ENCODE results near the gene ATG10. TPM values are rescaled to one million over a fixed set of nuclear protein-coding genes. Genes with fewer than 3 reads are reported as not detected.

Gene ATG10
- total RNA-seq, 1 experiment from 2014 or later = 7.6 TPM

- Histone ChIP-seq H3K23ac (ENCODE audit: insufficient read length, low read depth, low read length) (no peak overlapping the region), H2AK5ac (ENCODE audit: insufficient read length, low read length) (no peak overlapping the region), H3K4ac (ENCODE audit: low read depth, low read length) (no peak overlapping the region), H3K9me3 (ENCODE audit: control insufficient read depth, low read depth, low read length) (no peaks in the 10 kb centered on the region), H2BK20ac (ENCODE audit: low read depth, low read length, poor library complexity, severe bottlenecking) (no peak overlapping the region), H4K8ac (replicated peaks; ENCODE audit: insufficient read length, low read depth, low read length) (no peak overlapping the region), H2AFZ (ENCODE audit: low read length) (no peak overlapping the region), H3T11ph (ENCODE audit: low read length) (no peak overlapping the region), H3K79me1 (ENCODE audit: insufficient read depth, low read depth, low read length, poor library complexity, severe bottlenecking) (no peaks in the 10 kb centered on the region), H3K79me2 (ENCODE audit: insufficient read depth, low read length) (no peaks in the 10 kb centered on the region), H2BK120ac (ENCODE audit: low read depth, low read length, poor library complexity, severe bottlenecking) (no peak overlapping the region), H4K91ac (ENCODE audit: insufficient read length, low read depth, low read length) (no peak overlapping the region), H3K9ac (ENCODE audit: extremely low read depth, insufficient read length, low read length) (no peak overlapping the region), H4K5ac (ENCODE audit: insufficient read length, low read depth, low read length) (no peak overlapping the region), H2BK12ac (ENCODE audit: insufficient read length, low read depth, low read length) (no peak overlapping the region), H3K4me2 (ENCODE audit: insufficient read depth, insufficient read length, low read length) (no peak overlapping the region), H3K56ac (ENCODE audit: insufficient read length, low read depth, low read length) (no peak overlapping the region), H2BK15ac (ENCODE audit: low read depth, low read length) (no peak overlapping the region), H2BK5ac (ENCODE audit: insufficient read length, low read length) (no peak overlapping the region), H3K14ac (ENCODE audit: insufficient read depth, low read length) (no peak overlapping the region), H3K4me1 (ENCODE audit: insufficient read depth, low read length) (no peaks in the 10 kb centered on the region), H3K18ac (ENCODE audit: insufficient read length, low read depth, low read length) (no peak overlapping the region), H3K27ac (ENCODE audit: insufficient read length, low read depth, low read length) (no peak overlapping the region), H4K20me1 (ENCODE audit: control insufficient read depth, insufficient read depth, insufficient read length) (no peaks in the 10 kb centered on the region), H3K23me2 (ENCODE audit: insufficient read length, low read depth, low read length, poor library complexity, severe bottlenecking) (no peaks in the 10 kb centered on the region), H3K27me3 (ENCODE audit: insufficient read depth, low read length) (no peaks in the 10 kb centered on the region)
- H3K4me1 Mint-ChIP-seq = peaks cover 4% of the 10 kb centered on the region in 2 experiments; a peak in 2 of 4 replicates
- H3K27me3 Mint-ChIP-seq (ENCODE audit: low read depth) = peaks cover 2% of the 10 kb centered on the region; the same call in 1 of the 2 replicates
- H3K9me3 Mint-ChIP-seq = peaks cover 16 to 22% of the 10 kb centered on the region in 2 experiments
- DNase-seq = no peak
- no peak overlapping the region for H3K27ac Mint-ChIP-seq
- H3K4me3 Mint-ChIP-seq = no peak overlapping the region
- peaks cover 10 to 11% (median 10%) of the 10 kb centered on the region in 3 experiments for H3K36me3 Mint-ChIP-seq (ENCODE audit: insufficient read depth in 1 of 3, low read depth in 3 of 3)
- TF ChIP-seq CTCF (conservative IDR thresholded peaks at IDR 0.05) = no peak
Observed at GRCh38 chr5:81936750-81937149, 35.1 kb upstream of the ATG10 start.

All from H9 (cell line).